OCI-LY7 (cell line): Measurements from ENCODE around the gene SETBP1.

Source experiments
- CTCF ChIP-seq: fragments of 200-600 bp; sonication (generic); conservative IDR thresholded peaks from 2 replicates; pipeline ENCODE4 v1.5.1; 2014; ENCODE audit warnings: mild to moderate bottlenecking, antibody characterized with exemption, low read length, moderate library complexity, mixed read lengths
- EZH2phosphoT487 ChIP-seq: fragments of 200-600 bp; sonication (generic); IDR thresholded peaks from 2 replicates; pipeline ENCODE4 v1.6.1; 2018; ENCODE audit warnings: low read depth, borderline replicate concordance, mild to moderate bottlenecking, mixed run types, antibody characterized with exemption, low read length, moderate library complexity, mixed read lengths

- TF ChIP-seq CTCF (no peak), EZH2phosphoT487 (no peak)
Measured at GRCh38 chr18:45085916-45086624, 405.4 kb downstream of the SETBP1 start.
